ENCODE data around the gene HTR3E.
A peak's percentile ranks its signal among the peaks of the same experiment; 100 is the strongest.

Gene HTR3E

GRCh38 chr3:184132945-184133344, 36.1 kb downstream of the HTR3E start:
- no peak overlapping the region for H3K27ac ChIP-seq (ENCODE audit: low read length)
- no peak overlapping the region for H3K9ac ChIP-seq (ENCODE audit: low read length)
- TF ChIP-seq EZH2phosphoT487 (IDR thresholded peaks at IDR 0.05; ENCODE audit: low read length), result no peak
- TF ChIP-seq EZH2 (optimal IDR thresholded peaks at IDR 0.05; ENCODE audit: low read depth, low read length), result no peak
- TF ChIP-seq, protein P1, sequence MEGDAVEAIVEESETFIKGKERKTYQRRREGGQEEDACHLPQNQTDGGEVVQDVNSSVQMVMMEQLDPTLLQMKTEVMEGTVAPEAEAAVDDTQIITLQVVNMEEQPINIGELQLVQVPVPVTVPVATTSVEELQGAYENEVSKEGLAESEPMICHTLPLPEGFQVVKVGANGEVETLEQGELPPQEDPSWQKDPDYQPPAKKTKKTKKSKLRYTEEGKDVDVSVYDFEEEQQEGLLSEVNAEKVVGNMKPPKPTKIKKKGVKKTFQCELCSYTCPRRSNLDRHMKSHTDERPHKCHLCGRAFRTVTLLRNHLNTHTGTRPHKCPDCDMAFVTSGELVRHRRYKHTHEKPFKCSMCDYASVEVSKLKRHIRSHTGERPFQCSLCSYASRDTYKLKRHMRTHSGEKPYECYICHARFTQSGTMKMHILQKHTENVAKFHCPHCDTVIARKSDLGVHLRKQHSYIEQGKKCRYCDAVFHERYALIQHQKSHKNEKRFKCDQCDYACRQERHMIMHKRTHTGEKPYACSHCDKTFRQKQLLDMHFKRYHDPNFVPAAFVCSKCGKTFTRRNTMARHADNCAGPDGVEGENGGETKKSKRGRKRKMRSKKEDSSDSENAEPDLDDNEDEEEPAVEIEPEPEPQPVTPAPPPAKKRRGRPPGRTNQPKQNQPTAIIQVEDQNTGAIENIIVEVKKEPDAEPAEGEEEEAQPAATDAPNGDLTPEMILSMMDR (IDR thresholded peaks at IDR 0.05; ENCODE audit: low read length), result no peak
- H3K79me2 ChIP-seq (ENCODE audit: low read length), result peaks cover 37% of the 10 kb centered on the region
- H3F3A ChIP-seq (ENCODE audit: insufficient read depth, low read length), result 0 out of 2 replicates have a peak, but pooled peaks cover 3% of the 10 kb centered on the region
- no peaks in the 10 kb centered on the region for H4K20me1 ChIP-seq (ENCODE audit: insufficient read depth, low read length)
- H3K4me2 ChIP-seq (ENCODE audit: low read depth, low read length), result no peak overlapping the region
- no peak overlapping the region for H3K4me3 ChIP-seq (ENCODE audit: low read length)
- peaks cover 17% of the 10 kb centered on the region for H3K4me1 ChIP-seq (ENCODE audit: low read length)
- no peaks in the 10 kb centered on the region for H3K9me2 ChIP-seq (replicated peaks; ENCODE audit: insufficient read depth, low read length)
- 0 out of 2 replicates have a peak, but pooled peaks cover 5% of the 10 kb centered on the region for H3K36me3 ChIP-seq (replicated peaks; ENCODE audit: insufficient read depth, low read length)
- no peaks in the 10 kb centered on the region for H3K9me3 ChIP-seq (replicated peaks; ENCODE audit: insufficient read depth, low read length)
- no peaks in the 10 kb centered on the region for H3K27me3 ChIP-seq (replicated peaks; ENCODE audit: insufficient read depth, low read length)
- H2AFZ ChIP-seq (ENCODE audit: low read length), result no peak overlapping the region
- no peak for DNase-seq

DNA sequence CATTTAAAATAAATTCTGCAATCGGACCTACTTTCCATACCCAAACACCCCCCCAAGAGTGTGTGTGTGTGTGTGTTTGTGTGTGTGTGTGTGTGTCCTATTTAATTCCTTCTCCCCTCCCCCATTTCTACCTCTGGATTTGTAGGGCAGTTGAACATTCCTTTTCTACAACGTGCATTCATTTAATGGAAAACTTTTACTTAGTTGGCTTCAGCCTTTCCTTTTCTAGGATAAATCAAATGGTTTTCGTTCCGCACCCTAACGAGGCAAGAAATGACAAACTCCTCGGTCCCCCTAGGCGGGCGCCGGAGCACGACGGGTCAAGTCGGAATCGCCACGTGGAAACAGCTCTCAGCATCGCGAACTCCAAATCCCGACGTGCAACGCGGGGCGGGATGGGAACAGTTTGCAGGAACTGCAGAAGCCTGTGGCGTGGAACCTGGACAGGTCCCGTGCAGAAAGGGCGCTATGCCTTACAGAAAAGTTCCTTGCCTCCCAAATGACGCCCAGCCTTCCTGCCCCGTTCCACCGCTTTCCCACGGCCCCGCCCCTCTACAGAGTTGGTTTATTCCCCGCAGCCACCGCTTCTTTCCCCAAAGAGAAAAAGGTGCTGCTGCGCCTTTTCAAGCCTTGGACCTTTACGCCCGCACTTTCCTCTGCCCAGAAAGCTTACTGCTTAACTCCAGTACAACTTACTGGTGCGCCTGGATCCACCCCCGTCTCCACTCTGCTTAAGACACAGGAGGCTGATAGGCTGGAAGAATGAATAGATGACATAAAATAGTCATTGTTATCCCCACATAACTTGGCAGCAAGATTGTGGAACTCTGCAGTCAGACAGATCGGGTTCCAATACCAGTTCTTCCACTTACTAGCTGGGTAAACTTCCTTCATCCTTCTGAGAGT, 37.2 kb downstream of the HTR3E start:
- DNase-seq, result peak; percentile 85
- peak overlapping the region; percentile 89; the same call in 1 of the 2 replicates for H3K9ac ChIP-seq (ENCODE audit: low read length)
- TF ChIP-seq EZH2 (optimal IDR thresholded peaks at IDR 0.05; ENCODE audit: low read depth, low read length) (no peak), EZH2phosphoT487 (IDR thresholded peaks at IDR 0.05; ENCODE audit: low read length) (no peak)
- TF ChIP-seq, protein P1 (IDR thresholded peaks at IDR 0.05; ENCODE audit: low read length), result no peak
- H3F3A ChIP-seq (ENCODE audit: insufficient read depth, low read length), result 0 out of 2 replicates have a peak, but pooled peaks cover 3% of the 10 kb centered on the region
- peak overlapping the region; percentile 98 for H2AFZ ChIP-seq (ENCODE audit: low read length)
- H4K20me1 ChIP-seq (ENCODE audit: insufficient read depth, low read length), result no peaks in the 10 kb centered on the region
- no peaks in the 10 kb centered on the region for H3K9me3 ChIP-seq (replicated peaks; ENCODE audit: insufficient read depth, low read length)
- peaks cover 46% of the 10 kb centered on the region for H3K79me2 ChIP-seq (ENCODE audit: low read length)
- H3K4me1 ChIP-seq (ENCODE audit: low read length), result peaks cover 17% of the 10 kb centered on the region
- H3K4me2 ChIP-seq (ENCODE audit: low read depth, low read length), result peak overlapping the region; percentile 87
- H3K4me3 ChIP-seq (ENCODE audit: low read length), result peak overlapping the region; percentile 77
- peaks cover 6% of the 10 kb centered on the region; the same call in 1 of the 2 replicates for H3K36me3 ChIP-seq (replicated peaks; ENCODE audit: insufficient read depth, low read length)
- H3K27ac ChIP-seq (ENCODE audit: low read length), result peak overlapping the region; percentile 55; the same call in 1 of the 2 replicates
- H3K27me3 ChIP-seq (replicated peaks; ENCODE audit: insufficient read depth, low read length), result no peaks in the 10 kb centered on the region
- no peaks in the 10 kb centered on the region for H3K9me2 ChIP-seq (replicated peaks; ENCODE audit: insufficient read depth, low read length)

- Histone ChIP-seq H3K9me3 (replicated peaks; ENCODE audit: insufficient read depth, low read length) (no peaks in the 10 kb centered on the region), H3K27ac (ENCODE audit: low read length) (peak overlapping the region; percentile 55; the same call in 1 of the 2 replicates), H3K27me3 (replicated peaks; ENCODE audit: insufficient read depth, low read length) (no peaks in the 10 kb centered on the region), H3K4me2 (ENCODE audit: low read depth, low read length) (peak overlapping the region; percentile 87), H3K79me2 (ENCODE audit: low read length) (peaks cover 46% of the 10 kb centered on the region), H3K9ac (ENCODE audit: low read length) (peak overlapping the region; percentile 89), H3K4me1 (ENCODE audit: low read length) (peaks cover 17% of the 10 kb centered on the region), H3K4me3 (ENCODE audit: low read length) (peak overlapping the region; percentile 77), H3K36me3 (replicated peaks; ENCODE audit: insufficient read depth, low read length) (peaks cover 6% of the 10 kb centered on the region; the same call in 1 of the 2 replicates), H2AFZ (ENCODE audit: low read length) (peak overlapping the region; percentile 98), H4K20me1 (ENCODE audit: insufficient read depth, low read length) (no peaks in the 10 kb centered on the region), H3K9me2 (replicated peaks; ENCODE audit: insufficient read depth, low read length) (no peaks in the 10 kb centered on the region), H3F3A (ENCODE audit: insufficient read depth, low read length) (0 out of 2 replicates have a peak, but pooled peaks cover 3% of the 10 kb centered on the region)
- DNase-seq, result no peak
- TF ChIP-seq, protein P1 (IDR thresholded peaks at IDR 0.05; ENCODE audit: low read length), result no peak
- TF ChIP-seq EZH2phosphoT487 (IDR thresholded peaks at IDR 0.05; ENCODE audit: low read length) (no peak), EZH2 (optimal IDR thresholded peaks at IDR 0.05; ENCODE audit: low read depth, low read length) (no peak)
Measured at GRCh38 chr3:184134746-184135148, 37.9 kb downstream of the HTR3E start.
